GM12891 (cell line): ENCODE results near the gene TMEM272.

ENCODE experiments used
- PAX5 ChIP-seq: IDR thresholded peaks from 2 replicates; pipeline ENCODE4 v1.6.1; 2011; ENCODE audit warnings: low read length, moderate library complexity, mild to moderate bottlenecking; ENCODE audit not compliant: insufficient read depth, severe bottlenecking
- POLR2A ChIP-seq: IDR thresholded peaks from 2 replicates; pipeline ENCODE4 v1.6.1; 2011; ENCODE audit warnings: low read depth, low read length, control low read depth
- POLR2AphosphoS5 ChIP-seq: IDR thresholded peaks from 2 replicates; pipeline ENCODE4 v1.6.1; 2011; ENCODE audit warnings: low read depth, low read length, control low read depth
- POU2F2 ChIP-seq: IDR thresholded peaks from 2 replicates; pipeline ENCODE4 v1.6.1; 2011; ENCODE audit warnings: low read depth, mild to moderate bottlenecking, control low read depth, low read length, moderate library complexity
- SPI1 ChIP-seq: IDR thresholded peaks from 2 replicates; pipeline ENCODE4 v1.6.1; 2011; ENCODE audit warnings: low read depth, low read length, control low read depth
- TAF1 ChIP-seq: IDR thresholded peaks from 2 replicates; pipeline ENCODE4 v1.6.1; 2011; ENCODE audit warnings: low read depth, low read length, control low read depth

- TF ChIP-seq POLR2A (no peak), PAX5 (no peak), TAF1 (no peak), POLR2AphosphoS5 (no peak), POU2F2 (no peak), SPI1 (no peak)
These were observed 37.7 kb upstream of the TMEM272 start for GRCh38 chr13:51882570-51883225.
